Upper lobe of right lung (tissue), 1 donor: Measurements from ENCODE around the gene BNC2. TPM values are rescaled to one million over a fixed set of nuclear protein-coding genes. Genes with fewer than 3 reads are reported as not detected.

Experiments
- ATAC-seq: fragments of 200-7000 bp; cut with Tn5 transposase; one replicate; pipeline ENCODE4 v1.9.1; 2020; ENCODE audit warnings: mild to moderate bottlenecking, moderate library complexity
- DNase-seq: peaks from one replicate; pipeline ENCODE4 v3.0.0-alpha.2; 2020
- H3K27ac ChIP-seq: fragments of 200-600 bp; one replicate; pipeline ENCODE4 v1.8.0; 2022
- H3K27me3 ChIP-seq: fragments of 200-600 bp; one replicate; pipeline ENCODE4 v1.8.0; 2022; ENCODE audit warnings: mild to moderate bottlenecking
- H3K36me3 ChIP-seq: fragments of 200-600 bp; one replicate; pipeline ENCODE4 v1.8.0; 2022
- H3K4me1 ChIP-seq: fragments of 200-600 bp; one replicate; pipeline ENCODE4 v1.8.0; 2022
- H3K4me3 ChIP-seq: fragments of 200-600 bp; one replicate; pipeline ENCODE4 v1.8.0; 2022; ENCODE audit warnings: mild to moderate bottlenecking
- H3K9me3 ChIP-seq: fragments of 200-600 bp; one replicate; pipeline ENCODE4 v1.8.0; 2022
- intact Hi-C: fragments of 100-400 bp; cut with DNase I; formaldehyde crosslinking; loops from one replicate; pipeline ENCODE4 v1.11.0; 2022
- total RNA-seq: library from RNA; stranded (reverse); fragmentation: NEBNext Ultra II Directional; extraction: Animal tissue kit (Norgen Biotek cat#: 25700); gene quantifications from one replicate; pipeline ENCODE4 v1.2.1, GENCODE V29; 2021
- TF ChIP-seq, protein P1 (sequence below): fragments of 200-600 bp; IDR thresholded peaks from one replicate; pipeline ENCODE4 v1.8.0; 2022; ENCODE audit warnings: antibody characterized with exemption
- donor health status: DM: no; HTN: yes; CAD: no; lungs with severe emphysema.

The BNC2 gene
- total RNA-seq, 1 donor from 2014 or later: 18.1 TPM

DNA sequence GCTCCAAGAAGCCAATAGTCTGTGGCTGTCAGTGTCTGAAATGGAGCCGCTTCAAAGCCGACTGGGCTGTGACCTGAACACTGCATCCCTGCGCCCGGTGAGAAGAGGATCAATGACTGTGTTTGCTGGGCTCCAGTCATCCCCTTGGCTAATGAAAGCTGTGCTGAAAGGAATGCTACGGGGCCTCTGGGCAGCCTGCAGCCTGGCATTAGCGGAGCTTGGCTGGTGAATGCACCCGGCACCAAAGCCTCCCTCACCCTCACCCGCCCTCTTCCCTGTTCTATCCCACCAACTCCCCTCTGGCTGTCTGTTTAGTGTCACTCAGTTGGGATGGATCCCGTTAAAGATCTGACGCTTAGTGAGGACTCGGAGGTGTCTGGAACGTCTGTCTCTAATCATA, 355.3 kb downstream of the BNC2 start:
- Histone ChIP-seq H3K27me3 (no peaks in the 10 kb centered on the region), H3K27ac (no peak overlapping the region), H3K4me1 (peaks cover 7% of the 10 kb centered on the region), H3K4me3 (no peak overlapping the region), H3K36me3 (no peaks in the 10 kb centered on the region), H3K9me3 (no peaks in the 10 kb centered on the region)
- no peak for ATAC-seq
- DNase-seq: no peak
- intact Hi-C loops: no loop called here
- TF ChIP-seq, protein P1, sequence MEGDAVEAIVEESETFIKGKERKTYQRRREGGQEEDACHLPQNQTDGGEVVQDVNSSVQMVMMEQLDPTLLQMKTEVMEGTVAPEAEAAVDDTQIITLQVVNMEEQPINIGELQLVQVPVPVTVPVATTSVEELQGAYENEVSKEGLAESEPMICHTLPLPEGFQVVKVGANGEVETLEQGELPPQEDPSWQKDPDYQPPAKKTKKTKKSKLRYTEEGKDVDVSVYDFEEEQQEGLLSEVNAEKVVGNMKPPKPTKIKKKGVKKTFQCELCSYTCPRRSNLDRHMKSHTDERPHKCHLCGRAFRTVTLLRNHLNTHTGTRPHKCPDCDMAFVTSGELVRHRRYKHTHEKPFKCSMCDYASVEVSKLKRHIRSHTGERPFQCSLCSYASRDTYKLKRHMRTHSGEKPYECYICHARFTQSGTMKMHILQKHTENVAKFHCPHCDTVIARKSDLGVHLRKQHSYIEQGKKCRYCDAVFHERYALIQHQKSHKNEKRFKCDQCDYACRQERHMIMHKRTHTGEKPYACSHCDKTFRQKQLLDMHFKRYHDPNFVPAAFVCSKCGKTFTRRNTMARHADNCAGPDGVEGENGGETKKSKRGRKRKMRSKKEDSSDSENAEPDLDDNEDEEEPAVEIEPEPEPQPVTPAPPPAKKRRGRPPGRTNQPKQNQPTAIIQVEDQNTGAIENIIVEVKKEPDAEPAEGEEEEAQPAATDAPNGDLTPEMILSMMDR: no peak

DNA sequence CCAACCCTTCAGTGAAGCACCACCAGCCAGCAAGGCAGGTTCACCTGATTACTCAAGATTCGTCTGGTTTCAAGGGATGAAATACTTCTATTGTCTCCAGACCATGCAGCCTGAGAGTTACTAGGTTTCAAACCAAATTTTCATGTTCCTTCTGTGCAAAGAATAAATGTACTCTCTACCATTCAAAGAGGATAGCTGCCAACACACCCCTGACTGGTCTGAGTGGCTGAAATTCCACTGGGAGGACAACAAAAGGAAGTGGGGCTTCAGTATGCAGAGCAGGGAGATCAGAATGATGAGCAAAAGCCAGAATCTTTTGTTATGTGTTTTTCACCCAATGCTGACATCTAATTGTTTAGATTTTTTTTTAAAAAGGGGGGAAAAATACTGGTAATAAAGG, 356.3 kb downstream of the BNC2 start:
- no peaks in the 10 kb centered on the region for H3K27me3 ChIP-seq
- peaks cover 8% of the 10 kb centered on the region for H3K4me1 ChIP-seq
- no peak overlapping the region for H3K4me3 ChIP-seq
- intact Hi-C loops: no loop called here
- no peaks in the 10 kb centered on the region for H3K9me3 ChIP-seq
- DNase-seq (no peak), ATAC-seq (no peak)
- H3K27ac ChIP-seq: no peak overlapping the region
- TF ChIP-seq, protein P1: no peak
- no peaks in the 10 kb centered on the region for H3K36me3 ChIP-seq

DNA sequence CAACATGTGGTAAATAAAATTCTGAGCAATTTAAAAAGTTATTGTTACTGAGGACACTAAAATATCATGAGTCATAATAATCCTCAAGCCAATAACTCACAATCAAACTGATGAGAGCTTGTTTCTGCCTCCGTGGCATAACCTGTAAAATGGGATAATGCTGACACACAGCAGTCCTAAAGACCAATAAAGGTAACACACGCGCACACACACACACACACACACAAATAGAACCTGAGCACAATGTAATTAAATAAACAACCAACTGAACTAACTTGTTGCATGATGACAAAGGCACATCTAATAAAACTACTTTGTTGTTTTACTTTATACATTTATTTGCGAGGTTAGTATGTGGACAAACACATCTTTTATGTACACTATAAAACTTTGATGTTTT, 358.2 kb downstream of the BNC2 start:
- no peak for DNase-seq

GRCh38 chr9:16510482-16510881, 360.0 kb downstream of the BNC2 start:
- DNase-seq (no peak), ATAC-seq (no peak)
- intact Hi-C loops: no loop called here
- Histone ChIP-seq H3K4me3 (no peak overlapping the region), H3K4me1 (peaks cover 8% of the 10 kb centered on the region), H3K9me3 (no peaks in the 10 kb centered on the region), H3K27ac (no peak overlapping the region), H3K27me3 (no peaks in the 10 kb centered on the region), H3K36me3 (no peaks in the 10 kb centered on the region)
- TF ChIP-seq, protein P1: no peak

More for the DNA sequence above, 358.2 kb downstream of the BNC2 start:
- H3K27ac ChIP-seq: no peak overlapping the region
- peaks cover 8% of the 10 kb centered on the region for H3K4me1 ChIP-seq
- H3K4me3 ChIP-seq: no peak overlapping the region
- TF ChIP-seq, protein P1: no peak
- no peaks in the 10 kb centered on the region for H3K36me3 ChIP-seq
- no peak for ATAC-seq
- H3K9me3 ChIP-seq: no peaks in the 10 kb centered on the region
- intact Hi-C loops: no loop called here
- H3K27me3 ChIP-seq: no peaks in the 10 kb centered on the region

GRCh38 chr9:16509997-16510396, 360.5 kb downstream of the BNC2 start:
- H3K27ac ChIP-seq: no peak overlapping the region
- intact Hi-C loops: no loop called here
- TF ChIP-seq, protein P1: no peak
- DNase-seq: no peak
- peaks cover 10% of the 10 kb centered on the region for H3K4me1 ChIP-seq
- H3K36me3 ChIP-seq: no peaks in the 10 kb centered on the region
- H3K27me3 ChIP-seq: no peaks in the 10 kb centered on the region
- no peak for ATAC-seq
- no peak overlapping the region for H3K4me3 ChIP-seq
- H3K9me3 ChIP-seq: no peaks in the 10 kb centered on the region

- ATAC-seq (peak; percentile 60), DNase-seq (no peak)
- intact Hi-C loops: no loop called here
- H3K36me3 ChIP-seq: no peaks in the 10 kb centered on the region
- peaks cover 11% of the 10 kb centered on the region for H3K4me1 ChIP-seq
- no peaks in the 10 kb centered on the region for H3K27me3 ChIP-seq
- no peaks in the 10 kb centered on the region for H3K9me3 ChIP-seq
- TF ChIP-seq, protein P1: no peak
- no peak overlapping the region for H3K27ac ChIP-seq
- H3K4me3 ChIP-seq: no peak overlapping the region
Measured at GRCh38 chr9:16505199-16505598, 365.3 kb downstream of the BNC2 start.
